PC-9 (cell line): Measurements from ENCODE around the gene LNP1.

Experiments
- EZH2 ChIP-seq: fragments of 200-600 bp; sonication (generic); IDR thresholded peaks from 2 replicates; pipeline ENCODE4 v1.8.0; 2017; ENCODE audit warnings: antibody characterized with exemption, low read depth
- TF ChIP-seq, protein P1 (sequence below): fragments of 200-600 bp; sonication (generic); conservative IDR thresholded peaks from 2 replicates; pipeline ENCODE4 v1.6.1; 2017; ENCODE audit warnings: mixed run types, antibody characterized with exemption, mild to moderate bottlenecking, moderate library complexity

DNA sequence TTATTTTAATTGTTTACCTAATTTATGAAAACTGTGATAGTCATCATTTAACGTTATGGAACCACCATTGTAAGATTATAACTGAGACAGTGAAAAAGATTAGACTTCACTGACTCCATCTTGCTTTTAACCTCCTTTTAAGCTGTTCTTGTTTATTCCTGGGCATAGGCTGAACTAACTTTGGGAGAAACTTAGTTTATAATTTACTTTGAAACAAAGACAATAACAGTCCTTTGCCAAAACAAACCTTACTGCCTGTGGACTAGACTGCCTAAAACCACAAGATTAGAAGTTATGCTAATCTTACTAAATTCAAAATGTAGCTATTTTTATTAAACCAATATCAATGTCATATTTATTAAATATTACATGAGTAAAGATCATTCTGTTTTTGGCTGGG lies 46.7 kb downstream of the LNP1 start:
- TF ChIP-seq, protein P1, sequence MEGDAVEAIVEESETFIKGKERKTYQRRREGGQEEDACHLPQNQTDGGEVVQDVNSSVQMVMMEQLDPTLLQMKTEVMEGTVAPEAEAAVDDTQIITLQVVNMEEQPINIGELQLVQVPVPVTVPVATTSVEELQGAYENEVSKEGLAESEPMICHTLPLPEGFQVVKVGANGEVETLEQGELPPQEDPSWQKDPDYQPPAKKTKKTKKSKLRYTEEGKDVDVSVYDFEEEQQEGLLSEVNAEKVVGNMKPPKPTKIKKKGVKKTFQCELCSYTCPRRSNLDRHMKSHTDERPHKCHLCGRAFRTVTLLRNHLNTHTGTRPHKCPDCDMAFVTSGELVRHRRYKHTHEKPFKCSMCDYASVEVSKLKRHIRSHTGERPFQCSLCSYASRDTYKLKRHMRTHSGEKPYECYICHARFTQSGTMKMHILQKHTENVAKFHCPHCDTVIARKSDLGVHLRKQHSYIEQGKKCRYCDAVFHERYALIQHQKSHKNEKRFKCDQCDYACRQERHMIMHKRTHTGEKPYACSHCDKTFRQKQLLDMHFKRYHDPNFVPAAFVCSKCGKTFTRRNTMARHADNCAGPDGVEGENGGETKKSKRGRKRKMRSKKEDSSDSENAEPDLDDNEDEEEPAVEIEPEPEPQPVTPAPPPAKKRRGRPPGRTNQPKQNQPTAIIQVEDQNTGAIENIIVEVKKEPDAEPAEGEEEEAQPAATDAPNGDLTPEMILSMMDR: no peak
- TF ChIP-seq EZH2: no peak
